Activated CD8-positive, alpha-beta memory T cell treated with anti-CD3 and anti-CD28 coated beads for 36 hours (primary cell): ENCODE measurements around the gene TIMM44. TPM values are rescaled to one million over a fixed set of nuclear protein-coding genes. Genes with fewer than 3 reads are reported as not detected.

ENCODE experiments used
- CTCF ChIA-PET: fragments of 350-600 bp; sonication (Branson Sonifier 250); formaldehyde crosslinking; loops from one replicate; lab custom pipeline; 2021; ENCODE audit warnings: antibody characterized with exemption; lab: Charles Lee
- POLR2A ChIA-PET: fragments of 350-600 bp; sonication (Branson Sonifier 250); formaldehyde crosslinking; loops from one replicate; lab custom pipeline; 2021; ENCODE audit warnings: antibody characterized with exemption; lab: Charles Lee
- total RNA-seq, 2 experiments: library from RNA; stranded (reverse); gene quantifications; one replicate each; pipeline ENCODE4 v1.2.3, GENCODE V29; 2021

The TIMM44 gene
- total RNA-seq, 2 experiments from 2014 or later, result 115 to 118 TPM

DNA sequence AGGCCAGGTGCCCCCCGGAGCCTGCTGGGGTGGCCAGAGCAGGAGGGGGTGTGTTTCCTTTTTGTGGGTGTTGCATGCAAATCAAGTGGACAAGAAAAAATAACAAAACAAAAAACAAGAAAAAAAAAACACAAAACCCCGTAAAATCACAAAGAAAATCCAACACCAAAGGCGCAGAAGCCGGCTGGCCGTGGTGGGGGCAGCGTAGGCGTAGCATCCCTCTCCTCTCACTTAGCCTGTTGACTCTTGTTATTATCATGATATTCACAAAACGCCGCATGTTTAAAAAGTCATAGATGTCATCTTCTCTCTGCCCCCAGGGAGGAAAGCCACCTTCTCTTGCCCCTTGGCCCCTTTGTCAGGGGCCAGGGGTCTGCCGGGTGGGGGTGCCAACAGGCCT, 29.8 kb downstream of the TIMM44 start:
- POLR2A ChIA-PET, result no interaction called here
- CTCF ChIA-PET, result interaction anchor here (0.7 kb wide), 1 partner anchor 16 kb away, joined by 3 read pairs; no protein-coding TSS in a partner anchor

DNA sequence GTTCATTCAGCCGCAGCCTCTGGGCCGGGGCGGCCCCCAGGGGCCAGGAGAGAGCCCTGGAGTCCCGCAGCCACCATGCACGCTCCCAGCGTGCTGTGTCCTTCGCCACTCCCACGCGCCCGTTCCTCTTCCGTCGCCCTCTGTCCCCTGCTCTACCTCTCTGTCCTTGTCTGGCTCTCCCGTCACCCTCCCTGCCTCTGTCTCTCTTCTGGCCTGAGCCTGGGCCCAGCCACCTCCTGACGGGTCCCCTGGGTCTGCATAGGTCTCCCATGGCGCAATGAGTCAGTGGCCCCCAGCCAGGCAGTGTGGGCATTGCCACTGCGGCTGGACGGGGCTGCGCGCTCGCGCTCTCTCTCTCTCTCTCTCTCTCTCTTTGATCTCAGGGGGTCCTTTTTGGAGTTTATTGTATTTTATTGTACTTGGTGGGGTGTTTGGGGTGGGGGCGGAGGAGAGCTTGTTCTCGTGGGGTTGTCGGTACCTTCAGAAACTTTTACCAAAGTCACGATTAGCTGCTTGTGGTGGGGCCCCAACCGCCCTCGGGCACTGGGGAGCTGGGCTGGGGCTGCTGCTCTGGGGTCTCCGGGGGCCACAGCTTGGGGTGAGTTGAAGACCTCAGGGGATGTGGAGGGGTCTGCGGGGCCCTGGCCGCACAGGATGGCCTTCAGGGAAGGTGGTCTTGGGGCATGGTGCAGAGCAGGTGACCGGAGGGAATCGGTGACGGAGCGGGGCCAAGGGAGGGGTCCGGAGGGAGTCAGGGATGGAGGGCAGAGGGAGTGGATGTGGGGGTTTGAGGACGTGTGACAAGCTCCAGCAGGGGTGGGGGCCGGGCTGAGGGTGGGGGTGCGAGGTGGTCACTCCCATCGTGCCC, 30.5 kb downstream of the TIMM44 start:
- ChIA-PET CTCF (interaction anchor here (0.7 kb wide), 1 partner anchor 17 kb away, joined by 3 read pairs; no protein-coding TSS in a partner anchor), POLR2A (no interaction called here)

DNA sequence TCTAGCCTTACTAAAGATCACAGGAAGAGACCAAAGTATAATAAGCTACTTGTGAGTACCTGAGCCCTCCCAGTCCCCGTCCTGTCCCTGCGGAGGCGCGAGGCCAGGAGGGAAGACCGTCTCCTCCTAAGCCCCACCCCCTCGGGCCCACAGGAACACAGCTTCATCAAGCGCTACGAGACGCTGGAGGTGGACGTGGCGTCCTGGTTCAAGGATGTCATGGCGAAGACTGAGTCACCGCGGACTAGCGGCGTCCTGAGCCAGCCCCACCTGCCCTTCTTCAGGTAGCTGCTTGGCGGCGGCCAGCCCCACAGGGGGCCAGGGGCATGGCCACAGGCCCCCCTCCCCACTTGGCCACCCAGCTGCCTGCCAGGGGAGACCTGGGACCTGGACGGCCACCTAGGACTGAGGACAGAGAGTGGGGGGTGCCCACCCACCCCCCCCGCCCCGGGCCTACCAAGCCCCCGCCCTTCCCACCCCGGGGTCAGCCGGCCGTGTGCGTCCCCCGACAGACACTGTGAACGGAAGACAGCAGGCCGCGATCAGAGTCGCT, 31.2 kb downstream of the TIMM44 start:
- CTCF ChIA-PET, result interaction anchor here (1.0 kb wide), 1 partner anchor 10 kb away, joined by 3 read pairs; no protein-coding TSS in a partner anchor
- POLR2A ChIA-PET, result no interaction called here

DNA sequence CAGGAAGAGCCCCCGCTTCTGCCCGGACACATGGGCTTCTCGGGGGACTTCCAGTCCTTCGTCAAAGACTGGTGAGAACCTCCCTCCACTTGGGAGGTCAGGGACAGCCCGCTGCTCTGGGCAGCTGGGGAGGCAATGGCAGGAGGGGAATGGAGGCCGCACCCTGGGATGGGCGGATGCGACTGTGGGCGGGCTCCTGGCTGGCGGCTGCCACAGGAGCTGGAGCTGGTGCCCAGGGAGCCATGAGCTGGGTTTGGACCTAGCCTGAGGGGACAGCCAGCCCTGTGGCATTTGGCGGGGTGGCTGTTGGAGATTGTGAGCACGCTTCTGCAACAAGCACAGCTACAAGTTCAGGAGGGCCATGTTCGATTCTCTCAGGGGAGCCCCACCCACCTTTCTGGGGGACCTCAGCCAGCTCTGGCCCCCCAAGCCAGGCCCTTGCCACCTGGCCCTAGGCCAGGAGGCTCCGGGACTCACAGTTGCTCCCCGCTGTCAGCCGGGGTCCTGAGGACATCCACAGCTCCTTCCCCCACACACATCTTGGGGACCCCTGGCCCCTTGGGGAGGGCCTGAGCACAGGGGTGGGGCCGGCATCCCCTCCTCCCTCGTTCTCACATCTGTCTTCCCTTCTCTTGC, 31.8 kb downstream of the TIMM44 start:
- ChIA-PET POLR2A (no interaction called here), CTCF (interaction anchor here (1.0 kb wide), 1 partner anchor 9 kb away, joined by 3 read pairs; no protein-coding TSS in a partner anchor)

DNA sequence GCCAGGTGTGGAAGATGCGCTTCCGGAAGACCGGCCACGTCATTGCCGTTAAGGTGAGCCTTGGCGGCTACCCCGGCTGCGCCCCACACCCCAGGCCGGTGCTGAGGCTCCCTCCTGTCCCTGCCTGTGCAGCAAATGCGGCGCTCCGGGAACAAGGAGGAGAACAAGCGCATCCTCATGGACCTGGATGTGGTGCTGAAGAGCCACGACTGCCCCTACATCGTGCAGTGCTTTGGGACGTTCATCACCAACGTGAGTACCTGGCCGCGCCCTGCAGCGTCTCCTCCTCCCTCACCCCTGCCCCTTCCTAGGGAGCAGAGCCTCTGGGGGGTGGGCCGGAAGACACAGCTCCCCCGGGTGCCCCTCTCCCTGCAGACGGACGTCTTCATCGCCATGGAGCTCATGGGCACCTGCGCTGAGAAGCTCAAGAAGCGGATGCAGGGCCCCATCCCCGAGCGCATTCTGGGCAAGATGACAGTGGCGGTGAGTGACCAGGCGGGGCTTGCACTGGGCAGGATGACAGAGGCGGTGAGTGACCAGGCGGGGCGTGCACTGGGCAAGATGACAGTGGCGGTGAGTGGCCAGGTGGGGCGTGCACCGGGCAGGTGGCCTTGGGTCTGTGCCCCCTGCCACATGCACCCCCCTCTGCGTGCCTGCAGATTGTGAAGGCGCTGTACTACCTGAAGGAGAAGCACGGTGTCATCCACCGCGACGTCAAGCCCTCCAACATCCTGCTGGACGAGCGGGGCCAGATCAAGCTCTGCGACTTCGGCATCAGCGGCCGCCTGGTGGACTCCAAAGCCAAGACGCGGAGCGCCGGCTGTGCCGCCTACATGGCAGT, 32.9 kb downstream of the TIMM44 start:
- ChIA-PET CTCF (no interaction called here), POLR2A (no interaction called here)

DNA sequence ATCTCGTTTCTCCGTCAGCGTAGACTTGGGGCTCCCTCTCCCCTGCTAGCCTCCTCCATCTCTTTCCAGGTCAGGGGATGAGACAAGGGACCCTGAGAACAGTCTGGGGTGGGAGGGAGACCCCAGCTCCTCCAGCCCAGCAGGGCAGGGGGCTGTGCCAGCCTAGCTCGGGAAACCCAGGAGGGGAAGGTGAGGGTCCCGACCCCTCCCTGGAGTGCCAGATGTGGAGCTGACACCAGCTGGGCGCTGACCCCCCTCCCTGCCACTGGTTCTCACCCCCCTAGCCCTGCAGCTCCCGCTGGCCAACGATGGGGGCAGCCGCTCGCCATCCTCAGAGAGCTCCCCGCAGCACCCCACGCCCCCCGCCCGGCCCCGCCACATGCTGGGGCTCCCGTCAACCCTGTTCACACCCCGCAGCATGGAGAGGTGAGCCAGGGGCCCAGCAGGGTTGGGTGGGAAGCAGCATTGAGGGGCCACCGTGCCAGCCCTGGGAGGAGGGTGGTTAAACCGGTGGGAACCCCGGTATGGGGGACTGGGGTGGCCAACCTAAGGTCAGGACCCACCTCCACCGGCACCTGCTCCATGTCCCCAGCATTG, 33.9 kb downstream of the TIMM44 start:
- POLR2A ChIA-PET, result no interaction called here
- CTCF ChIA-PET, result interaction anchor here (1.4 to 2.0 kb wide), 2 partner anchors 8 to 40 kb away, joined by 5 to 8 read pairs; no protein-coding TSS in a partner anchor

DNA sequence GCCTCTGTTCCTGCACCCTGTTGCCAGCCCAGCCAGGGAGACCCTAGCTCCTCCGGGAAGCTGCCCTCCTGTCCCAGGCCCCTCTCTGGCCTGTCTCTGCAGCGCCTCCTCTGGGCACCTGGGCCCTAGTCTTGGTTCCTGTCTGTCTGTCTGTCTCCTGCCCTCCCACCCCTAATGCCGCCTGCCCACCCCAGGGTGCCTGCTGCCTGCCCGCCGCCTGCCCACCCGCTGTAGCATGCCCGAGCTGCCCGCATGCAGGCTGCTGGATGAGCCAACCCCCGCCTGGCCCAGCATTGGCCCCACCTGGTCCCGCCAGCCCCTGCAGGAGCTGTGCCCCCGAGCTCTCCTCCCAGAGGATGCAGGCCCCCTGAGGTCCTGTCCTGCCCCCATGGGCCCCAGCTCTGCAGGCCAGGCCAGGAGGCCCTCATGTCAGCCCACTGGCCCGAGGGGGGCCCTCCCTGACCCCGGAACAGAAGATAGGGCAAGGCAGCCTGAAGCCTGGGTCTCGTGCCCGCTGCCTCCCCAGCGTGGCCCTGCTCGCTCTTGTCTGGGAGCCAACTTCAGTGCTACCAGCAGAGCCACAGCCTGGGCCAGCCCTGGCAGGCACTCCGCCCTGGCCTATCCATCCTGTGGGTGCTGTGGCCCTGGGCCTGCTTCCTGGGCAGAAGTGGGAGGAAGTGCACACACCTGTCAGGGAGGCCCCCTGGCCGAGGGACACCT, 34.6 kb downstream of the TIMM44 start:
- ChIA-PET POLR2A (no interaction called here), CTCF (interaction anchor here (1.4 to 2.0 kb wide), 2 partner anchors 9 to 40 kb away, joined by 5 to 8 read pairs; no protein-coding TSS in a partner anchor)

DNA sequence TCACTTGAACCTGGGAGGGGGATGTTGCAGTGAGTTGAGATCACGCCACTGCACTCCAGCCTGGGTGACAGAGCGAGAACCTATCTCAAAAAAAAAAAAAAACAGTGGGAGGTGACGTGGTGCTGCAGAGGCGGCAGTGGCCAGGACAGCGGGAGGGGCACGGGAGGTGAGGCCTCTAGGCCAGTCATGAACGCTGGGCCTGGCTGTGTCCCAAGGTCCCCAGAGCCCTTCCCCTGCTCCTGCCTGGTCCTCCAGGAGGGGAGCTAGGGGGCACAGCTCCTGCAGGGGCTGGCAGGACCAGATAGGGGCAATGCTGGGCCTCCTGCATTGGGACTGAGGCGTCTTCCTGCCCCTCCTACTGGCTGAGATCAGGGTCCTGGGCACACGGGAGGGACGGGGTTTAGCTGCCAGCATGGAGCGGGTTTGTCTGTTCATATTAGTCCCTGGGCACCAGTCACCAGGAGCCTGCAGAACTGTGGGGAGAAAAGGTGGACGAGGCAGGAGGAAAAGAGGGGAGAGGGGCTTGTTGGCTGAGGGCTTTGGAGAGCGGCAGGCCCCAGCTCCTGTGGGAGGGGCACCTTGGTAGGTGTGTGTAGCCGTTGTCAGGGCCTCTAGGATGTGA, 35.3 kb downstream of the TIMM44 start:
- POLR2A ChIA-PET, result no interaction called here
- CTCF ChIA-PET, result interaction anchor here (1.4 to 2.0 kb wide), 2 partner anchors 9 to 39 kb away, joined by 5 to 8 read pairs; no protein-coding TSS in a partner anchor

DNA sequence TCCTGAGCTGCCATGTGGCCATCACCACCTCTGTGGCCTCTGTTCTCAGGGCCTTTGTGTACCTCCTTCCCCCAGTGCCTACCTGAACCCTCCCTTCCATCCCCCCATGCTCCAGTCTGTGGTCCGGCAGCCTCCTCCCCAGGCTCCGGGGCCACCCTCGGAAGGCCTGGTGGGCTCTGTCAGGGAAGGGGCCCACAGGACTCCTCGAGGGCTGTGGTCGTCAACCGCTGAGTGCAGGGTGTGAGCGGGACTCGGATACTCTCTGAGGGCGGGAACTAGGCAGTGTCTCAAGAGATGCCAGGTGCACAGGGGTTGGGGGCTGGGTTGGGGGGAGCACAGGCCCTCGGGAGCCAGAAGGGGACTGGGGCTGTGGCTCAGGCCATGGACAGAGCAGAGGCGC, 35.9 kb downstream of the TIMM44 start:
- CTCF ChIA-PET, result interaction anchor here (2.0 kb wide), 1 partner anchor 10 kb away, joined by 8 read pairs; no protein-coding TSS in a partner anchor
- POLR2A ChIA-PET, result no interaction called here

DNA sequence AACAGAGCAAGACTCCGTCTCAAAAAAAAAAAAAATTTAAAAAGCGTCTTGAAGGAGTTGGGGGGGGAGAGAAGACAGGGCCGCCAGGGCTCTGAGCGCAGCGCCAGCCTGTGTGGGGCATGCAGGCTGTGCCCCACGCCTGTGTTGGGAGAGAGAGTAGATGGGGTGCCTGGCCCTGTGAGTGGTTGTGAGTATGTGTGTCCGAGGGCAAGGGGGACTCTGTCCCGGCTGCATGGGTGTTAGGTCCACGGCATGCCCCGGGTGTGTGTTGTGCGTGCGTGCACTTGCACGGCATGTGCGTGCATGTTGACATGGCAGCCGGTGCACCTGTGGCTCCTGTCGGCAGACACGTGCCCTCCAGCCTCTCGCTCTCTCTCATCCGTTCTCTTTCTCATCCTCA, 36.3 kb downstream of the TIMM44 start:
- CTCF ChIA-PET, result no interaction called here
- POLR2A ChIA-PET, result interaction anchor here (0.9 kb wide), 1 partner anchor 28 kb away, joined by 3 read pairs; no protein-coding TSS in a partner anchor

DNA sequence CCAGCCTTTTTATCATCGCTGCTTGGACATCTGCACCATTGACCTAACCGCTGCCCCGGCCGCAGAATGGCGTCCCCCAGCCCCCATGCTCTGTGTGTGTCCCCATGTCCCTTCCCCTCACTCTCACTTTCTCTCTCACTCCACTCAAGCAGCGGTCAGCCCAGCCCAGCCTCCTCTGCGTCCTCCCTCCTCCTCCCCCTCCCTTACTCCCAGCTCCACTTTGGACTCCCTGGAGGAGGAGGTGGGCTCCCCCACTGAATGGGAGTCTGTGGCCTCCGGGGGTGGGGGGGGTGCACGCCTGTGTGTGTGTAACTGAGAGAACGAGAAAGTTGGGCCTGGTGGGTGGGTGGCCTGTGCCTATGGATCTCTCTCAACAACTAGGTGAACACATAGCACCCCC, 37.6 kb downstream of the TIMM44 start:
- CTCF ChIA-PET, result no interaction called here

DNA sequence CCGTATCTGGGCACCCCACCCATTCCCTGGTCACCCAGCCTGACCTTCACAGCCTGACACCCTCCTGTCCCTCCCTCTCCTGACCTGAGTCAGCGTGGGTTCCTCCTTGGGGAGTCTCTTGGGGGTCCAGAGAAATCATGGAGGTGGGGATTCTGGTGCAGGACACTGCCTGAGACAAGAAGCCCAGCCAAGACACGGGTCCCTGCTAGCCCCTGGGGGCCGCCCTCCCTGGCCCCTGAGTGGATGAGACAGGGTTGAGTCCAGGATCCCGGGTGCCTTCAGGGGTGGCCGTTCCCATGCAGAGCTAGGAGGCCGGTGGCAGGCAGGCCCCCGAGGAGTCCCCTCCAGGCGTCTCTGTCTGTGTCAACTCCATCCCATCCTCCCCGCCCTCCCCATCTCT, 38.2 kb downstream of the TIMM44 start:
- ChIA-PET CTCF (no interaction called here), POLR2A (no interaction called here)

More for the DNA sequence above, 37.6 kb downstream of the TIMM44 start:
- POLR2A ChIA-PET, result interaction anchor here (1.1 kb wide), 1 partner anchor 372 kb away, joined by 3 read pairs; no protein-coding TSS in a partner anchor

DNA sequence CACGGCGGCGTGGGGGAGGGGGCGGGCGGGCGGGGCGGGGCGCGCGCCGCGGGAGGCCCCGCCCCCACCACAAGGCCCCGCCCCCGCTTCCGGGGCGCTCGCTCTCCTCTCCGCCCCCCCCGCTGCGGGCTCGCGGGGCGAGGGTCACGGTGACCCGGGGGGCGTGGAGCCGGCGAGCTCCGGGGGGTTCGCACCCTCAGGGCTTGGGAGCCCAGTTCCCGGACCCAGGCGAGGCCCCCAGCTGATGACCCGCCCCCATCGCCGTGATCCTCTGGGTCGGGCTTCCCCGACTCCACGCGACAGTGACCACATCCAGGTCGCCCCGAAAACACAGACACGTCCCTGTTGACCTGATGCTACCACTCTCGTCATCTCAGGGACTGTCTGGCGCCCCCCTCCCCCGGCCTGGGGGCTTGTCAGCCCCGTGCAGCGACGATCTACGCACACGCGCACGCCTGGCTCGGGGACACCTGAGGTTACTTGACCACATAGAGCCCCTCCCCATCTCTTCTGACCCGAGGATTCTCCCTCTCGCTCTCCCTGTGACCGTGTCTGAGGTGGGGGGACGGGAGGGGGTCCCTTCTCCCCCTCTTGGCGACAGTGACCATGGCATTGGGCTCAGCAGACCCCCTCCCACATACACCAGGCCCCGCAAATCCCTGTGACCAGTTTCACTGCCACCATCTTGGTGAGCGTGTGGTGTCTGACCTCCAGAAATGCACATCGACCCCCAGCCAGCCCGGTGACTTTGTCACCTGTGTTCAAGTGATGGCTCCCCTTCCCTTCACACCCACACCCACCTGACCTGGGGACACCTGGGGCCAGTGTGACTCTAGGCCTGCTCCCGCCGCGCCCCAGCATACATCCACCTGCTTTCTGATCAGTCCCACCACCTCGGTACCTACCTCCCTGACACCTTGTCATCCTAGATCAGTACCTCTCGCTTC, 39.1 kb downstream of the TIMM44 start:
- POLR2A ChIA-PET, result interaction anchor here (1.5 kb wide), 1 partner anchor 16 kb away, joined by 11 read pairs; the partner anchor contains the start of gene SNAPC2
- CTCF ChIA-PET, result interaction anchor here (0.7 to 1.5 kb wide), 7 partner anchors 13 to 224 kb away, joined by 3 to 24 read pairs (median 4); partner anchors contain the start of genes SNAPC2, TIMM44 and TRAPPC5

DNA sequence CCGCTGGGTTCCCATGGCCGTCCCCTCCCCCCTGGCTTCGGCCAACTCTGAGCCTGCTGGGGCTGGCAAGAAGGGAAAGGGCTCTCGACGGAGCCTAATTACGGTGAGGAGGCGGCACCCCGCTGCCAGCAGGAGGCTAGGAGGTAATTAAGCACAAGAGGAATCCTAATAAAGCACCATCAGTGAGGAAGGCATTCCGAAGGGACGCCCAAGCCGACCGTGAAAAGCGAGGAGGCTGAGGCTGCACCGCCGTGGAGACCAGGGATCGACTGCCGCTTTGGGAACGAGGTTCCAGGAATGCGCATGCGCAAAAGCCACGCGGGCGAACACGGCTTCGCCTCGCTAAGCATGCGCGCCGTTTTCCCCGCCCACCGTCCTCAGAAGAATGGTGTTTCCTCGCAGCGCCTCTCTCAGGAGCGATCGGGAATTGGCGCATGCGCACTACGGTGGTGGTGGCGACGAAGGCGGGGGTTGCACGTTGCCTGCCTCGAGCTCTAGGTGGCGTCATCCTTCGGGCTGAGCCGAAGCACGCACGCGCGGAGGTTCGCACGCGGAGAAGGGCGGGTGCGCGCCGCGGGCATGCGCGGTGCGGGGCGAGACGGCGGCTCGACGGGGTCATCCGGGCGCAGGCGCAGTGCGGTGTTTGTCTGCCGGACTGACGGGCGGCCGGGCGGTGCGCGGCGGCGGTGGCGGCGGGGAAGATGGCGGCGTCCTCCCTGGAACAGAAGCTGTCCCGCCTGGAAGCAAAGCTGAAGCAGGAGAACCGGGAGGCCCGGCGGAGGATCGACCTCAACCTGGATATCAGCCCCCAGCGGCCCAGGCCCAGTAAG, 40.0 kb downstream of the TIMM44 start, which contains the start of gene MAP2K7:
MAP2K7 (plus strand) TSS at position 634 of the 830 bp plus-strand sequence; CDS start at position 702, 68 bp downstream.
- ChIA-PET CTCF (interaction anchor here (0.7 to 1.5 kb wide), 8 partner anchors 9 to 223 kb away, joined by 3 to 24 read pairs (median 4); partner anchors contain the start of genes SNAPC2, TIMM44 and TRAPPC5), POLR2A (interaction anchor here (0.5 to 1.5 kb wide), 3 partner anchors 17 to 1597 kb away, joined by 3 to 11 read pairs (median 3); partner anchors contain the start of gene SNAPC2)
